ENCODE data around the gene RFX3.
A peak's percentile ranks its signal among the peaks of the same experiment; 100 is the strongest.

The RFX3 gene

GRCh38 chr9:3447143-3447542, 78.7 kb downstream of the RFX3 start:
- no peak for DNase-seq (ENCODE audit: low read depth)
- H3K4me3 ChIP-seq (ENCODE audit: control insufficient read depth, low read depth, low read length): no peak overlapping the region
- TF ChIP-seq CTCF (IDR thresholded peaks at IDR 0.05; ENCODE audit: control insufficient read depth, insufficient read depth, low read depth, low read length, missing control alignments): no peak

GRCh38 chr9:3446313-3446712, 79.5 kb downstream of the RFX3 start:
- DNase-seq (ENCODE audit: low read depth): no peak
- H3K4me3 ChIP-seq (ENCODE audit: control insufficient read depth, low read depth, low read length): no peak overlapping the region
- no peak for TF ChIP-seq CTCF (IDR thresholded peaks at IDR 0.05; ENCODE audit: control insufficient read depth, insufficient read depth, low read depth, low read length, missing control alignments)

GRCh38 chr9:3444016-3444415, 81.8 kb downstream of the RFX3 start:
- no peak for TF ChIP-seq CTCF (IDR thresholded peaks at IDR 0.05; ENCODE audit: control insufficient read depth, insufficient read depth, low read depth, low read length, missing control alignments)
- DNase-seq (ENCODE audit: low read depth): no peak
- no peak overlapping the region for H3K4me3 ChIP-seq (ENCODE audit: control insufficient read depth, low read depth, low read length)

- peak; percentile 69 for TF ChIP-seq CTCF (IDR thresholded peaks at IDR 0.05; ENCODE audit: control insufficient read depth, insufficient read depth, low read depth, low read length, missing control alignments)
- H3K4me3 ChIP-seq (ENCODE audit: control insufficient read depth, low read depth, low read length): no peak overlapping the region
- peak; percentile 31 for DNase-seq (ENCODE audit: low read depth)
These were observed 84.5 kb downstream of the RFX3 start for GRCh38 chr9:3441197-3441816.

GRCh38 chr9:3436629-3437420, 89.0 kb downstream of the RFX3 start:
- H3K4me3 ChIP-seq (ENCODE audit: control insufficient read depth, low read depth, low read length): no peak overlapping the region
- TF ChIP-seq CTCF (IDR thresholded peaks at IDR 0.05; ENCODE audit: control insufficient read depth, insufficient read depth, low read depth, low read length, missing control alignments): no peak
- DNase-seq (ENCODE audit: low read depth): peak; percentile 14

GRCh38 chr9:3435732-3436131, 90.1 kb downstream of the RFX3 start:
- no peak overlapping the region for H3K4me3 ChIP-seq (ENCODE audit: control insufficient read depth, low read depth, low read length)
- no peak for DNase-seq (ENCODE audit: low read depth)
- TF ChIP-seq CTCF (IDR thresholded peaks at IDR 0.05; ENCODE audit: control insufficient read depth, insufficient read depth, low read depth, low read length, missing control alignments): no peak
